Left kidney (tissue), 8 donors: ENCODE data around the gene DDIT3. TPM values are rescaled to one million over a fixed set of nuclear protein-coding genes. Genes with fewer than 3 reads are reported as not detected.
"Not testable (repeated sequence)": the region's sequence is repeated elsewhere in the genome, so short reads cannot be mapped to it uniquely, and the experiment has no call there.

Experiments
- DNase-seq: peaks from one replicate; pipeline ENCODE4 v3.0.0-alpha.2; 2013
- long read RNA-seq, 8 donors: transcript quantifications; one replicate each; lab custom pipeline, GENCODE V29; 2026
- polyA plus RNA-seq: library from polyadenylated mRNA; unstranded; fragments of 120-200 nt; gene quantifications from one replicate; pipeline ENCODE4 v1.2.1, GENCODE V29; 2013; ENCODE audit not compliant: insufficient read length

DDIT3 gene
- 25.4 TPM for polyA plus RNA-seq
- long read RNA-seq, donor 1, transcript DDIT3-201 (4 exons, 906 nt) = major isoform, 15 of 158 reads
- long read RNA-seq, donor 1, partial matches to known transcripts = 121 of 158 reads
- long read RNA-seq, donor 1, other reads (novel, unspliced or antisense) = 19 of 158 reads
- long read RNA-seq, donor 2, transcript DDIT3-201 (4 exons, 906 nt) = major isoform, 20 of 218 reads
- long read RNA-seq, donor 2, partial matches to known transcripts = 194 of 218 reads
- long read RNA-seq, donor 2, other reads (novel, unspliced or antisense) = 0 of 218 reads
- long read RNA-seq, donor 3, transcript DDIT3-201 (4 exons, 906 nt) = major isoform, 8 of 11 reads
- long read RNA-seq, donor 3, partial matches to known transcripts = 0 of 11 reads
- long read RNA-seq, donor 3, other reads (novel, unspliced or antisense) = 0 of 11 reads
- long read RNA-seq, donor 4, partial matches to known transcripts = 0 of 4 reads
- long read RNA-seq, donor 4, other reads (novel, unspliced or antisense) = 0 of 4 reads
- long read RNA-seq, donor 5, transcript DDIT3-201 (4 exons, 906 nt) = major isoform, 21 of 28 reads
- long read RNA-seq, donor 5, transcript DDIT3-202 (4 exons, 872 nt) = minor isoform, 6 of 28 reads
- long read RNA-seq, donor 5, partial matches to known transcripts = 0 of 28 reads
- long read RNA-seq, donor 5, other reads (novel, unspliced or antisense) = 0 of 28 reads
- long read RNA-seq, donor 6, transcript DDIT3-201 (4 exons, 906 nt) = major isoform, 8 of 15 reads
- long read RNA-seq, donor 6, partial matches to known transcripts = 0 of 15 reads
- long read RNA-seq, donor 6, other reads (novel, unspliced or antisense) = 0 of 15 reads
- long read RNA-seq, donor 7, transcript DDIT3-202 (4 exons, 872 nt) = minor isoform, 5 of 184 reads
- long read RNA-seq, donor 7, transcript DDIT3-201 (4 exons, 906 nt) = major isoform, 17 of 184 reads
- long read RNA-seq, donor 7, partial matches to known transcripts = 159 of 184 reads
- long read RNA-seq, donor 7, other reads (novel, unspliced or antisense) = 0 of 184 reads
- long read RNA-seq, donor 8, transcript DDIT3-201 (4 exons, 906 nt) = major isoform, 8 of 36 reads
- long read RNA-seq, donor 8, partial matches to known transcripts = 25 of 36 reads
- long read RNA-seq, donor 8, other reads (novel, unspliced or antisense) = 0 of 36 reads

GRCh38 chr12:57520053-57520818, at the start of gene DDIT3:
DDIT3 (minus strand) TSS chr12:57520514; CDS start chr12:57517406, 3,108 bp downstream.
- DNase-seq = peak; percentile 98

DNA sequence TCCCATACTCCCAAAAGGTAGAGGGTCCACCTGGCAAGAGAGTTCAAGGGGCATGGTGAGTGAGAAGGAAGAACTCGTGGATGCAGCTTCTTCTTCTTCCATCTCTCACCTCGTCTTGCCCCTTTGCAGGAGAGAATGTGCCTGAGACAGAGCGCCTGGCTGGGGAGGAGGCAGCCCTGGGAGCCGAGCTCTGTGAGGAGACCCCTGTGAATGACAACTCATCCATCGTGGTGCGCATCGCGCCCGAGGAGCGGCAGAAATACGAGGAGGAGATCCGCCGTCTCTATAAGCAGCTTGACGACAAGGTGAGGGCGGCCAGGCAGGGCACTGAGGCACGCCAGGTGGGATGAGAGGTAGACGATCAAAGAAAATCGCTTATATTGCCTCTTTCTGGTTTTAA, 49.5 kb upstream of the DDIT3 start:
- no peak for DNase-seq

DNA sequence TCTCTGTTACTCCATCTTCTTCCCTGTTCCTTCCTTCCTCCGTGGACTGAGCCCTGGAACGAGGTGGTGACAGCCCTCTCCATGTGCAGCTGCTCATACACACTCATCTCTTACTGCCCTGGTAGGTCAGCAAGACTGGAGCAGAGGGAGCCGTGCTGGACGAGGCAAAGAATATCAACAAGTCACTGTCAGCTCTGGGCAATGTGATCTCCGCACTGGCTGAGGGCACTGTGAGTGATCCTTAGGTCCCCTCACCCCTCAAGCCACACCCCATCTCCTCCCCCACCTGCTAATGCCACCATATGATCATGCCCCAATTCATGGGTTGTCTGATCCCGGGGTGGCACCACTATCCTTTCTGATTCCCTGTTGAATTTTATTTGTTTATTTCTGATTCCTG, 48.5 kb upstream of the DDIT3 start:
- DNase-seq = no peak

GRCh38 chr12:57564178-57564740, 43.9 kb upstream of the DDIT3 start:
- no peak for DNase-seq

GRCh38 chr12:57563358-57563757, 43.0 kb upstream of the DDIT3 start:
- DNase-seq = no peak

DNA sequence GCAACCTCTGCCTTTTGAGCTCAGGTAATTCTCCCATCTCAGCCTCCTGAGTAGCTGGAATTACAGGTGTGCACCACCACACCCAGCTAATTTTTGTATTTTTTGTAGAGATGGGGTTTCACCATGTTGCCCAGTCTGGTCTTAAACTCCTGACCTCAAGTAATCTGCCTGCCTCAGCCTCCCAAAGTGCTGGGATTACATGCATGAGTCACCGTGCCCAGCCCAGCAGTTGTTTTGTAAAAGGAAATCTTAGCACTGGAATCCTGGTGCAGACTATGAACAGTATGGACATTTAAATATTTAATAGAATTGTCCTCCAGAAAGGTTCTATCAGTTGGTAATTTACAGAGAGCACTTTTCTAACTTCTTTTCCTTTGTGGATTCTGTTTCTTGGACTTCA, 40.8 kb upstream of the DDIT3 start:
- DNase-seq = not testable (repeated sequence)

DNA sequence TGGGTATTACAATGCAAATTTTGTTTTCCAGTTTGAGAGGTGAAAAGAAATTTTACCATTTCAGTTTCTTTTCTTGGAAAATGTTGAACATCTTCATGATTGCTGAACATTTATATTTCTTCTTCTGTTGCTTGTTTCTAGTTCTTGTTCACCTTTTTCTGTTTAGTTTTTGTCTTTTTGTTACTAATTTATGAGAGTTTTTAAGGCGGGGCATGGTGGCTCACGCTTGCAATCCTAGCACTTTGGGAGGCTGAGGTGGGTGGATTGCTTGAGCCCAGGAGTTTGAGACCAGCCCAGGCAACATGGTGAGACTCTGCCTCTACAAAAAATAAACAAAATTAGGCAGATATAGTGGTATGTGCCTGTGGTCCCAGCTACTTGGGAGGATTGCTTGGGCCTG, 40.2 kb upstream of the DDIT3 start:
- DNase-seq = no peak

DNA sequence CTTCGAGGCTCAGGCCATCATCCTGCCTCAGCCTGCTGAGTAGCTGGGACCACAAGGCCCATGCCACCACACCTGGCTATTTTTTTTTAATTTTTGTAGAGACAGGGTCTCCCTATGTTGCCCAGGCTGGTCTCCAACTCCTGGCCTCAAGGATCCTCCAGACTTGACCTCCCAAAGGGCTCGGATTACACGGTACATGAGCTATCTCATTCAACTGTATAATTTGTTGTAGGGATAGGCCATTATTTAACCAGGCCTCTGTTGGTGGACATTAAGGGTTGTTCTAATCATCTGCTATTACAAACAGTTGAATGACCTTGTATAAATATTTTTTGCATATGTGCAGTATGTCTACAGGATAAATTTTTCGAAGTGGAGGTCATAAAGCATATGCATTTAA, 38.5 kb upstream of the DDIT3 start:
- no peak for DNase-seq

DNA sequence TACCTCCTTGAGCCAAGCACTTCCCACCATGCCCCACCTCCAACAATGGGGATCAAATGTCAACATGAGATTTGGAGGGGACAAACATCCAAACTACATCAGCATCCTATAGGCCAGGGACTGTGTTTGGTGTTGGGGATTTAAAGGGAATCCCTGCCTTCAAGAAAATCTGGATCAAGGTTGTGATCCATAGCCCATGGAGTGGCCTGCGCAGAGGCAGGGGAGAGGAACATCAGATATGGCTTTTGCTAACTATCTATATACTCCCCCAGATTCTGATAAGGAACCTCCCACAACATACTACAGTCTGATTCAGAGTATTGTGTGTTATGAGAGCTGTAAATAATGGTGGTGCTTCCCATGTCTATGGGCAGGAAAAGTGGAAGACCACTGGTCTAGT, 34.6 kb upstream of the DDIT3 start:
- DNase-seq = no peak

- no peak for DNase-seq
These were observed 34.1 kb upstream of the DDIT3 start for GRCh38 chr12:57554453-57554852.

GRCh38 chr12:57553343-57554202, 33.3 kb upstream of the DDIT3 start:
- no peak for DNase-seq

- no peak for DNase-seq
These were observed 32.6 kb upstream of the DDIT3 start for GRCh38 chr12:57552835-57553313.

DNA sequence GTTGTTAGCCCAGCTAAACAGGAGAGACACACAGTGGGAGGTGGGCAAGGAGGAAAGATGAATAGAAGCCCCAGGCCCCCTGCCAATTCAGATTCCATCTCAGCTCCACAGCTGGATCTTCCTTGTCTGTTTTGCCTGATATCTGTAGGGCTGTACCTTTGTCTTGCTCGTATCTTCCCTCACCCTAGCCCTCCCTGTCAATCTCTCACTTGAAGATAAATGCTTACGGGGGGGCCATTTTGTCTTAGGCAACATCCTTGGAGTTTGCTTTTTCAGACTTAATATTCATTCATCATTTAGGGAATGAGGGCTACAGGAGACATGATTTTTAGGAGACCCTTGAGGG, 32.0 kb upstream of the DDIT3 start:
- no peak for DNase-seq

DNA sequence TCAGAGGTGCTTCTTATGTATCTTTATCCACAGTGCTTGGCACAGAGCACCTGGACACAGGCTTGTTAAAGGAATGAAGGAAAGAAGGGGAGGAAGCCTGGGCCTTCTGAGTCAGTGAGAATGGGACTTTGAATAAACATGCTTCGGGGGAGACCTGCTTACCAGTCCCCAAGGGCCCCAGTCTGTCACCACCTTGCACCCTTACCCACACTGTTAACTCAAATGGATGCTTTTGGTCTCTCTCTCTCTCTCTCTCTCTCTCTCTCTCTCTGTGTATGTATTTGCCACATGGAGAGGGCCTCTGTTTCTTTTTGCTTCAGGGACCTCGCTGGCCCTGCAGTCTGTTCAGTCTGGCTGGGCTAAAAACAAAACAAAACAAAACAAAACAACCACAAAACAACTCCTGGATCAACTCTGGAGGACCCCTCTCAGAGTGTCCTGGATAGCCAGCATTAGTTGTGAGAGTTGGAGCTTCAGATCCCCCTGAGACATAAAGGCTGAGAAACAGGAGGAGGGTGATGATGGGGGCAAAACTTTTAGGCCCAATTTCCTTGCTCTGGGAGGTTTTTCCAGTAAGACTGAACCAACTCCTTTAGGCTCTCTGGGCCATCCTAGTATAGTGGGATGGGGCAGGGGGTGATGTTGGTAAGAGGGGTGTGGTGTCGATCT, 31.5 kb upstream of the DDIT3 start:
- DNase-seq = no peak

- no peak for DNase-seq
These were observed 30.6 kb upstream of the DDIT3 start for GRCh38 chr12:57550641-57551549.

GRCh38 chr12:57549909-57550640, 29.8 kb upstream of the DDIT3 start, which contains the start of gene KIF5A:
KIF5A (plus strand) TSS chr12:57550044; CDS start chr12:57550272, 228 bp downstream.
- no peak for DNase-seq

DNA sequence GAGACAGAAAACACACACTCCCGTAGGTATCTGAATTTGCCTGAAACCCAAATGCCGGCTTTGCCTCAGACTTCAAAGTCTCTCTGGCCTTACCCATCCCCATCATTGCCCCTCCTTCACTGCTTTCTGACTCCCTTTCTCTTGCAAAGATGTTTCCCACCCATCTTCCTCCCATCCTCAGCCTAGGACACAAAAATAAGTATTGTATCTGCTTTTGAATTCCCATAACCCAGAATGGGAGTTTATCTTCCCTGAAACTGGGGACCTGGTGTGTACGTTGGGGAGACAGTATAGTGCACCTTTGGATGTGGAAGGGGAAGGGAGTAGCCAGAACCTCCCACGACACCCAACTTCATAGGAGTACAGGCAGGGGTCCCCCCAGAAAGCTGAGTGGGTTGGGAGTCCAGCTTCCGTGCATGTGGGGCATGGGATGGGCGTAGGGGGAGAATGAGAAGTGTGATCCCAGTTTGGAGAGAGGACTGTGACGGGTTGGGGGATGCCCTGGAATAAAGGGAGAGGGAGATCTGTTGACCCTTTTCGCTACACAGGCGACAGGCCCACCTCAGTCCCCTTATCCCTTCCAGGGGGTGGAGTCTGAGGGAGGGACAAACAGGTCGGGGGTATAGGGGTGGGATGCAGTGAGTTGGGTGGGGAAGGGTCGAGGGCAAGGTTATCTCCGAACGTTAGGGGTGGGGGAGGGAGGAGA, 29.0 kb upstream of the DDIT3 start:
- DNase-seq = no peak
